HG02970 (cell line): ENCODE data around the gene SOHLH2.

ENCODE experiments used
- ATAC-seq: cut with Tn5 transposase; IDR thresholded peaks from one replicate; pipeline ENCODE4 v1.9.1; 2021; ENCODE audit warnings: mild to moderate bottlenecking, moderate library complexity, moderate number of reproducible peaks; ENCODE audit not compliant: unreplicated experiment, low FRiP score

The SOHLH2 gene

DNA sequence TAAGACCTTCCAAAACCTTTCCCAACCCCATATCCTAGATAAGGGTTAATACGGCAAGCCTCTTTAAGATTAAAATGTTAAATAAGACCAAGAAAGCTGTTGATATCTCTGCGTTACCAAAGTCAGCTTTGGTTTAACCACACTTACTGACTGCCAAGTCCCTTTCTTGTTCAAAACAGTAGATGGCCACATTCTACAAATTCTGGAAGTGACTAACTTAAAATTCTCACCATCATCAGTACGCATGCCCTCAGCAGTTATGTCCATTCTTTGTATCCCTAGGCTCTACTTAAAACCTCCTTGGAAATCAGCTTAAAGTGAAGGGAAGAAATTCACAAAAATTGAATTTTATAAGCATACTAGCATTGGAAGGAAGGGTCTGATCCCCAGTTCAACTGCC is 23.6 kb downstream of the SOHLH2 start:
- no peak for ATAC-seq

DNA sequence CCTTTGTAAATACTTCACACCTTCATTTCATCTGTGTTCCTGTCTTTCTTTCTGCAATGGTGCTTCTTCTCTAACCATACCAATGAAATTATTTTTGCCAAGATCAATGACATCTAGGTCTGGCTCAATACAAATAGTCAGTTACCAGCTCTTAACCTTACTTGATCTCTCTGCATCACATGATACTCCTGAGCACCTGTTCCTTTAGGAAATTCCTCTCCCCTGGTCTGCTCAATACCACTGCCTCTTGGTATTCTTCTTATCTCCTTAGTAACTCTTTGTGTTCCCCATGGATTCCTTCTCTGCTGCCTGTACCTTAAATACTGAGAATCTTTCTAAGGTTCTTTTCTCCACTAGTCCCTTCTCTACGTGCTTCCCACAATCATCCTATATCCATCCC is 25.9 kb downstream of the SOHLH2 start:
- ATAC-seq: no peak

DNA sequence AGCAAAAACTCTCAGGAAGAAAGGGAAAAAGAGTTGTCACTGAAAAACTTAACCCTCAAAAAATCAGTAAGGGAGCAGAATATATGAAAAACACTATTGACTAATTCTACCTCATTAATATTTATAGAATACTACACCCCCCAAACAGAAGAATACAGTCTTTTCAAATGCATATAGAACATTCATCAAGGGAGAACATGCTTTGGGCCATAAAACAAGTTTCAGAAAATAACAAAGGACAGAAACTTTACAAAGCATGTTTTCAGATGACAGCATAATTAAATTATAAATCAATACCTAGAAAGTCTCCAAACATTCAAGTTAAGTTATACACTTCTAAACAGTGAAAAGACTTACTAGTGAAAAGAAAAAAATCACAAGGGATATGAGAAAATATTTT is 30.5 kb downstream of the SOHLH2 start:
- ATAC-seq: no peak

DNA sequence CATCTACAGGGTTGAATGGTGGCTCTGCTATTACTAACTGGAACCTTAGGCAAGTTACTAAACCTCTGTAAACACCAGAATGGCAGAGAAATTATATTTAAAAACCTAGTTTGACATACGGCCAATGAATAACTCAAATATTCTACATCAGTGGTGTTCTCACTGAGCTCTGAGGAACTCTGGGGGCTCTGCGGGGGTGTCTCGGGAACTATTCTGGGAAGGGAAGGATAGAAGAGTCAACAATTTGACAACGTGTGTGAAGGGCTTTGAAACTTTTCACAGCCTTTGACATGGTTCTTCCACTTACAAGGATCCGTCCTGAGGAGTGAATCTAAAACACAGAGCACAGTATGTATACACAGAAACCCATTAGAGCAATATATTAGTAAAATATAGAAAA is 38.7 kb downstream of the SOHLH2 start:
- ATAC-seq: no peak

DNA sequence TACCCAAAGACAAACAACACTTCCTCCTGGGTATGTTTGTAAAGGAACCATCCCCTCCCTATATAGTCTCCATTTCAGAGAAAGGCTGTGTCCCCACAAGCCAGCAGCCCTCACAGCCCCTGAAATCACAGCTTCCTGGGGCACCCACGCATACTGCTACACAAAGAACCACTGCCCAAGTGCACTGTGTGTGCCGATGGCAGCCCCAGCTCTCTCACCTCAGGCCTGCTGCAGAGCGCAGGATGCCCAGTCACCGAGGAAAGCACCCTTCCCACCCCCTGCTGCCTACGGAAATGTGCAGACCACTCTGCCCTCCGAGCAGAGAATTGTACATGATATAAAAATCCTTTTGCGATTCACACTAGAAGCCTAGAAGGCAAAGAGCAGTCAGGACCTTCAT is 39.4 kb downstream of the SOHLH2 start:
- no peak for ATAC-seq

DNA sequence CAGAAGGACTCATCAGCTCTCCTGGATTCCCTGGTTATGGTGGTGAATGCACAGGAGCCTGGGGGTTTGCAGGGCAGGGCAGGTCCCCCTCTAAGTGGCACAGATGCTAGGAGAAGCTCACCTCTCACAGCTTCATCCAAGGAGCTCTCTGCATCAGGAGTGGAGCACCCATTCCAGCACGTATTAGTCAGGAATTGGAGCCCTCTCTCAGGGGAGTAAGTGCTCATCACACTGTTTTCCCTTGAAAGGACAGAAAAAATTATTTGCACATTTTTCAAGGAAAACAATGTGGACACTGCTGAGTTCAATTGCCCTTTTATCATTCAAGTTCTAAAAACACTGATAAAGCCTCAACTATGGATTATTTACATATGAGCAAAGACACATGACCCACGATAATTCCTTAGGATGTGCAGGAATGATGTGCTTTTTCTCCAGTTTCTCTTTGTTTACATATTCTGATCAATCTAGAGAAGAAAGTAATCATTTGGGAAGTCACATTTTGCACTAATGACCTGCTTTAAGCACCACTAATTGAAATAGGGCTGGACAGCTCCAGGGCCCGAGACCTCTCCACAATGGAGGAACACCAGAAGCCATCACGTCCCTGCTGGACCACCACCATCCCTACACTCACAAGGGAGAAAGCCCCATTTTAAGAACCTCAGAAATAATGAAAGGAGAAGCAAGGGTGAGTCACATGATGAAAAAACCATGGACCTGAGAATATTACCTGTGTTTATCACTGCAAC is 40.6 kb downstream of the SOHLH2 start:
- ATAC-seq: no peak

DNA sequence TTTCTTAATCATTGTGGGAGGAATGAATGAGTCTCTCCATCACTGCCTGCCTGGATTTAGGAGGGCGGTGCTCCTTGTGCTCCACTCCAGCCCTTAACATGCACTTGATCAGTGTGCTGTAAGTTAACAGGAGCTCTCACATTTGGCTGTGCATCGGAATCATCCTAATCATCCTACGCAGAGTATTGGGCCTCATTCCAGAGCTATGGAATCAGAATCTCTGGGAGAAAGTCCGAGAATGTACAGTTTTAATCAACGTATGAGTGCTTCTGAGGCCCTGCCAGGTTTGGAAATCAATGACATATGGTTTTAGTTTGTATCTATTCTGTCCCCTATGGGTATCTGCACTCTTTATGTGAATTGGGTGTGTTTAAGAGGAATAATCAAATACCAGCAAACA is 48.3 kb downstream of the SOHLH2 start:
- no peak for ATAC-seq

DNA sequence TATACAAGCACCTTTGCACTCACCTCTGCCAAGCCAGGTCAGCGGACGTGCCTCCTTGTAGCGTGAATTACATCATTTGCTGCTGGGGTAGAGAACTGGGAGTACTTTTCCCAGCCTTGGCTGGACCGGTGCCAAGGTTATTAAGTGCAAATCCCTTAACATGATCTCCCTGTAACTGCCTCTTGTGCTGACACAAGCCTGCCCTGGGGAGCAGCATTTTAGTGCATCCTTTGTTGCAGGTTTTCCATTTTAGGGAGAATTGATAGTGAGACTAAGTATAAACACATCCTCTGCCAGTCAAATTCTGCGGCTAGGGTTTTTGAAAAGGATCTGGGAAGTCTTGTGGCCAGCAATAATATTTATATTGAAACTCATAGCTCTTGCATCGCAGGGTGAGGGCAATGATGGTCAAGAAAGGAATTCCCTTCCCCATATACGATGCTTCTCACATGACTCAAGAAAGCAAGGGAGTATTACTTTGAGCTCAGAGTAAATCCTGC is 50.5 kb downstream of the SOHLH2 start:
- no peak for ATAC-seq

DNA sequence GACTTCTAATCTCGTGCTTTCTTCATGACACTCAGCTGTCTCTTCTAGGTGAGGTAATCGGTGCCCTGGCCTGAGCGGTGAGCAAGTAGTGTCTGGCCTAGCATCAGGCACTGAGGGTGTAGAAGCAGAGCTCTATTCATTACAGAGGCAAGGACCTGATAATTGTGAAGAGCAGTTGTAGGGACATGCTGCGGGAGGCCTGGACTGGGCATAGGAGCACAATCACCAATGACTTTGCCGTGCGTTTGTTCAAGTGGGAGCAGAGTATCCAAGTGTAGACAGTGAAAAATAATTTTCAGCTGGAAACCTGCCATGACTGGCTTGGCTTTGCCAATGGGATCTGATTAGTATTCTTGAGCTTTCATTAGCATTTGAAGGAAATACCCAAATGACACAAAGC is 51.1 kb downstream of the SOHLH2 start:
- no peak for ATAC-seq

DNA sequence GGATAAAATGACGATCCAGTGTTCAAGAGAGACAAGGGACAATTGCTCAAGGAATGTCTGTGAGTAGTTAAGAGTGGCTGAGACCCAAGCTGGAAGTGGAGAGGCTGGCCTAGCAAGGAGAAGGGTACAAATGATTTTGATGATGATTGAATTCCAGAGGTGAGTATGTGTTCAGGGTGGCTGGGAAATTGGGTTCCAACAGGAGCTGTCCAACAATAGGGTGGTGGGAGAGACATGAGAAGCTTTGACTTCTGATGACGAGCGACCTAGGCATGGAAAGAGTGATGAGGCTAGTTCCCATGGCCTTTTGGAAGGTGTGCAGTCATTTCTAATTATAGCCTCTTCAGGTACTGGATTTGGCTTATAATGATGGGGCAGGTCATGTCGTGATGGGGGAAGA is 54.1 kb downstream of the SOHLH2 start:
- ATAC-seq: no peak

DNA sequence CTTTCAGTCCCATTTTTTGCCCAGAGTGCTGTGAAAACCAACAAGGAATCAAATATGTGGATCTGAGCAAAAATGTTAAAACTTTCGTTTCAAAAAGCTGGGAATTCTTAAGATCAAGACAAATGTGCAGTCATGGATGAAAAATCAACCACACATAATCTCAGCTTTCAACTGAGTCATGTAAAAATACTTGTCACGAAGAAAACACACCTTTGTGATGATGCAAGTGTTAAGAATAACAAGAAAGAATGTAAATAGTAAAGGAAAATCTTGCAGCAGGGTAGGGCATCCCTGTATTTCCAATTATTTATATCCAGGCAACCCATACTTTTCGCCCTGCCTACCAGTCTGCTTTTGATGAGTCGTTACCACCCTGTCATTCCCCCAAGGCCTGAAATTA is 55.7 kb downstream of the SOHLH2 start:
- no peak for ATAC-seq

DNA sequence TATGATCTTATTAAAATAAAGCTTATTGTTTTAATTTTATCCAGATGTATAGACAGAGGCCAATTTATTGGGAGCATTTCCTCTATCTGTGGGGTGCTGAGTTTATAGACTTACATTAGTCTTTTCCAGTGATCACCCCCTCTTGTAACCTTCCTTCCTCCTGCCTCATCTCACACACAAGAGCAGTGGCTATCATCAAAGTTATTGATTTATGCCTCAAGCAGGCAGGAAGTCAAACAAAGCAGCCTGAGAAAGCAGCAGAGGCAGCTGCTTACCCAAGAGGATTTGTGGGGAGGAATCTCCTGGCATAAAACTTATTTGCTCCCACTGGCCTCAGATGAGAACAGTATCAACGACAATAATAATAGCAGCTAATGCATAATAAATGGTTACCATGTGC is 56.9 kb downstream of the SOHLH2 start:
- no peak for ATAC-seq

DNA sequence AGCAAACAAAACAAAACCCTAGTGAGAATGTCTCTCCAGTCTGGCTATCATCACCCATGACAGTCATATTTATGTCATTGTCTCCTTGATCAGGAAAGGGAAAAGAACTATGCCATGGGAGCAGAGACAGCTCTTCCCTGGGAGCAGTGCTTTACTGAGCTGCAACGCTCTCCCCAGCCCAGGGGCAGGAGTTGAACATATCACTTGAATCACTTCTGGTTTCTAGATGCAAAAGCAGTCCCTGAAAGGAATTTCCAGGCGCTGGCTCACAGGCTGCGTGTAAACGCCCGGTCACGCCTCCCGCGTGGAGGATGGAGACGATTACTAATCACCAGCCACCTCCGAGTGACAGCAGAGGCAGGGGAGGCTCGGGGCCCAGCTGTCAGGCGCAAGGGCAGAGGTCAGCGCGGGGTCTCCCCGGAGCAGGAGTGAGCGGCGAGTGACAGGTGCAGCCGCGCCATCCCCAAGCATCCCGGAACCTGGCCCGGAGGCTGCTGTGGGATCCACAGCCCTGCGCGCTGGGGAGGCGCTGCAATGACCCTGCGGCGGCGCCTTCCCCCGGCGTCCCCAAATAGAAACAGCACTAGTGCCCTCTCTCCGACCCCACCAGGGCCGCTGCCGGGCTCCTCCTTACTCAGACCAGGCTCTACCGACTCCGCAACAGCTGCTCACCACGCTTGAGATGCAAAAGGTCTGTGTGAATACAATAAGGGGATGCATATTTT is 59.6 kb downstream of the SOHLH2 start:
- no peak for ATAC-seq

DNA sequence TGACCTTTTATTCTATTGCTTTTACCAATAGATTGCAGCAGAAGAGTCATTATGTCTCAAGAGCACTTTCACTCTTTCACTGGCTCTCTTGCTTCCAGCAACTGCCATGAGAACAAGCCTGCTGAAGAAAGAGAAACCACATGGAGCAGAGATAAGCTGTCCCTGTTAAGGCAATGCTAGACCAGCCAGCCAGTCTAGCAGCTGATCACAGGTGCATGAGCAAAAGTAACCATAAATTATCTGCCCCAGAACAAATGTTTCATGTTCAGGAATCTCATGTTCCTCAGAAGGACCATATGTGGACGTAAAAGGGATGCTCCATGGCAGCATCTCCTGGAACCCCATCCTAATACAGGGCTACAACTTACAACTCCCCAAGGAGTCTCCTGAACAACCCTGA is 62.8 kb downstream of the SOHLH2 start:
- ATAC-seq: no peak

DNA sequence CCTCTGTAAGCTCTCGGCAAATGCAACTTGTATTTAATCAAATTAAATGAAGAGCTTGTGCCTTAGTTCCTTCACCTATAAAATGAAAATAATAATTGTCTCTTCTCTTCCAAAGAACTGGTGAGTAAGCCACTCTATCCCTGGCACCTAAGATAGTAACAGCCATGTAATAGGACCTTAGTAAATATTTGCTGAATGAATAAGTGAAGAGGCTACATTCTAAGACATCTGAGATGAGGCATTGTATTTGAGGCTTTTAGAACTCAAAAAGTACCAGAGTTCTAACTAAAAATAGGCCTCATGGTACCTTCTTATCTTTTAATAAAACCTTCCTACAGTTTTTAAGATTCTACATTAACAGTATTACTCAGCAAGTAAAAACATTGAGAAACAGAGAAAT is 65.9 kb downstream of the SOHLH2 start:
- ATAC-seq: no peak

DNA sequence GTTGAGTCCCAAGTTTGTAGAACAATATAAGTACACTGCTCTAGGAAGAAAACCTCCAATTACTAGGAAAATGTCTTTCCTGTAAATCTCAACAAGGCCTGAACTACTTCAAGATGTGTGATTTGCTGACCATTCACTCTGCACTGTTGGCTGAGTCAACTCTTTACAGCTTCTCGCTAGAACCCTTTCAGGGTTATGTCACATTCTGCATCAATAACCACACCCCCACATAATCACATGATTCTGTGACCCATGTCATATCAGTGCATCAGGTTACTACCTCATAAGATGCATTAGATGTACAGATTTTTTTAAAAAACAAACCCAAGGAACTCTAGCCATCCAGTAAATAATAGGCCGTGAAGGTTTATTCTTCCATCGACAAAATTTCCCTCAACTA is 67.0 kb downstream of the SOHLH2 start:
- ATAC-seq: no peak

DNA sequence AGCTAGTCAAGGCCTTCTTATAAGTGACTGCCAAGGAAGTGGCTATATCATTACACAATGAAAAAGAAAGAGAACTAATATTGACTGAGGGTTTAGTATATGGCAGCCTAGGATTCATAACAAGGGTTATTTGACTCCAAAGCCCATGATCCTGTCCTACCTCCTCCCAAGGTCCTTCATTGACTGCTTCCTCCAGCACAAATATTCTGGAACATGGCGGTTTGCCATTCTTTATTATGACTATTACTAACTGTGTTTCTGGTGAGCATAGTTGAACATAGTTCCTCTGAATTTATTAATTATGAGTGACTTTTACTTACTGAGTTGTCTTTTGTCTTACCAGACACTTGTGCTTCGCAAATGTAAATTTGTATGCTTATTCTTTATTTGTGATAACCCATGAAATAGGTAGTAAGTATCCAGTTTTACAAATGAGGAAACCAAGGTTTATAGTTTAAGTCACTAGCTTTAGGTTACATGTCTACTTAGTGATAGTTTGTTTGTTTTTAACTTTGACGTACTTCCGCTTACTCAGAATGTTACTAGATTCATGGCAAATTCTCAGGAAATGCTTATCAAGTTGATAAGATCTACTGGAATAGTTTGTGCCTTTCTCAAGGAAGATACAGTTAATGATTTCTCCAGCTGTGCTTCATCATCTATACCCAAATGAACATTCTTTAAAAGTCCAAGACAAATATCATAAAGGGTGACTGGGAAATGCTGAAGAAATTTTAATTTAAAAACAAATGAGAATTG is 67.7 kb downstream of the SOHLH2 start:
- no peak for ATAC-seq

DNA sequence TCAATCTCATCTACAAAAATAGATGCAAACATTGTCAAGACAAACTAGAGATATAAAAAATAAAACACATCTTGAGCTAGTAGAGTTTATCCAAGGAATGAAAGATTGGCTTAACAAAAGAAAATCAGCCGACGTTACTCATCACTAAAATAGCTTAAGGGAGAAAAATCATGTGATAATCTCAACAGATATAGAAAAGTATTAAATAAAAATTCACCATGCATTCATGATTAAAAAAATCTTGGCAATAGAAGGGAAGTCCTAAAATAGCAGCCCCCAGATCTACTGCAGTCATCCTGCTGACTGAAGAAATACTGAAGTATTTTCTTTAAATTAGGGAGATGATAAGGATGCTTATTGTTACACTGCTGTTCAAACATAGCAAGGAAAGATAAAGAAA is 70.6 kb downstream of the SOHLH2 start:
- ATAC-seq: no peak

DNA sequence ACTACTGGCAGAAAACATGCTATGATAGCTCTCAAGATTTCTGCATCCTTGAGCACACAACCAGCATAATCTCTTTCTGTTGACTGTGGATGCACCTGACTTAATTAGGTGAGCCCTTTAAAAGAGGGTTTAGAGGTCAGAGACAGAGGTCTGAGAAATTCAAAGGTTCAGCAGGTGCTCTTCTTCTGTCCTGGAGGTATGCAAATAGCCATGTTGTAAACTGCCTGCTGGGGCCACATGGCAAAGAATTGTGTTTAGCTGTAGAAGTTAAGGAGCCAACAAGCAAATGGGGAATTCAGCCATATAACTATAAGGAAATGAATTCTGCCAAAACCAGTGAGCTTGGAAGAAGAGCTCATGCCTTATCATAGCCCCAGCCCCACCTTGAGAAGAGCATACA is 71.6 kb downstream of the SOHLH2 start:
- no peak for ATAC-seq

DNA sequence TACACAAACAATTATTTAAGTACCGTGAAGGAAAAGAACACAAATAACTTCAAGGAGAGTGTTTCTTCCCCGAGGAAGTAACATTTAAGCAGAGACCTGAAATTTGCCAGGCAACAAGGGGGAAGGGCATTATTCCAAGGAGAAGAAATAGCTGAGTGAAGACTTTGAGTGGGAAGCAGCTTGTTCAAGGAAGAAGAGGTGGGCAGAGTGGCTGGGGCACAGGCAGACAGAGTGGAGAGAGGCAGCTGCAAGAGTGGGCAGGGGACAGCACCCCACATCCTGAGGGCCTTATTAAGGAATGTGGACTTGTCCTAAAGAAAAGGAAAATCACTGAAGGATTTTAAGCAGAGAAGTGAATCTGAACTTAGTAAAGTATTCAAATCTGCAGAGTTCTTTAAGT is 78.5 kb downstream of the SOHLH2 start:
- no peak for ATAC-seq

DNA sequence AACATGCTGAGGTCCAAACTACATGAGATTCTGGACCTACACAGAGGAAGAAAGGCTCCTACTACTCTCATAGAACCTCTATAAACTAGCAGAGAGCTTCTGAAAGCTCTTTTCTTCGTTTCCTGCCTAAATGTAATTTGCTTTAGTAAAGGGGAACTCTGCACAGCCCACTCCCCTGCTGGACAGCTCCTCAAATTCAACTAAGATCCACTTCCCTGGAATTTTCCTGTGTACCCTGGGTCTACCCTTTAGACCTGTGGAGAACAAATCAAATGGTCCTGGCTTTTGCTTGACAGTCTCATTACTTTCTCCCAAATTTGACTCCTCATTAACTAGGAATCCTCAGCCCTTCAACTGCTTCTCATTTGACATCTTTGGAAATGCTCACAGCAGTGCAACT is 79.7 kb downstream of the SOHLH2 start:
- no peak for ATAC-seq
